GM12878 (cell line): ENCODE measurements around the gene PCGF6. TPM values are rescaled to one million over a fixed set of nuclear protein-coding genes. Genes with fewer than 3 reads are reported as not detected.

Experiments used
- ATAC-seq: fragments of 200-7000 bp; cut with Tn5 transposase; 3 replicates; pipeline ENCODE4 v1.9.1; 2020; ENCODE audit warnings: mild to moderate bottlenecking, moderate library complexity
- BruUV-seq: library from RNA; stranded (reverse); fragments of 400-500 nt; replicated peaks from 2 replicates; lab custom pipeline; 2021; lab: Mats Ljungman, UMichigan
- CTCF ChIA-PET: fragments of 300-600 bp; sonication (Branson Sonifier 250); formaldehyde crosslinking; extraction: SDS; loops from one replicate; lab custom pipeline; 2021; ENCODE audit warnings: inconsistent platforms; lab: Yijun Ruan, JAX
- POLR2A ChIA-PET: fragments of 350-600 bp; formaldehyde crosslinking; extraction: SDS; loops from one replicate; lab custom pipeline; 2021; ENCODE audit warnings: inconsistent platforms; lab: Charles Lee
- RAD21 ChIA-PET: fragments of 300-600 bp; sonication (Branson Sonifier 250); formaldehyde crosslinking; loops from one replicate; lab custom pipeline; 2023; ENCODE audit warnings: antibody characterized with exemption; ENCODE audit not compliant: unreplicated experiment; lab: Charles Lee
- SMC1A ChIA-PET: fragments of 300-600 bp; sonication (Branson Sonifier 250); formaldehyde crosslinking; loops from one replicate; lab custom pipeline; 2023; ENCODE audit not compliant: unreplicated experiment, uncharacterized antibody; lab: Charles Lee
- DNase-seq: peaks from one replicate; pipeline ENCODE4 v3.0.0-alpha.2; 2011; ENCODE audit warnings: low read depth, low spot score
- FAIRE-seq: peaks from 3 replicates; lab custom pipeline; 2011; peaks lifted over from hg19 to GRCh38; lab: Jason Lieb, UNC
- H2AFZ ChIP-seq: 2 replicates; pipeline ENCODE4 v1.6.0; 2011; ENCODE audit warnings: low read depth, low read length, control low read depth; ENCODE audit not compliant: control insufficient read depth
- H3K27ac ChIP-seq: 2 replicates; pipeline ENCODE4 v1.5.1; 2011; ENCODE audit warnings: control low read depth; ENCODE audit not compliant: control insufficient read depth, insufficient read depth
- H3K27me3 ChIP-seq, 2 experiments: replicated peaks in 1 of 2; 2 replicates each; pipeline versions ENCODE4 v1.6.0 to v1.6.1; 2011; ENCODE audit warnings: low read length in 1 of 2; ENCODE audit not compliant: control insufficient read depth in 2 of 2, insufficient read depth in 2 of 2
- H3K36me3 ChIP-seq, 2 experiments: 2 replicates each; pipeline ENCODE4 v1.5.1; 2011; ENCODE audit warnings: low read length in 1 of 2; ENCODE audit not compliant: control insufficient read depth in 2 of 2, insufficient read depth in 2 of 2
- H3K4me1 ChIP-seq: 2 replicates; pipeline ENCODE4 v1.6.1; 2011; ENCODE audit warnings: mild to moderate bottlenecking, low read length, moderate library complexity, mixed read lengths; ENCODE audit not compliant: control insufficient read depth, insufficient read depth
- H3K4me2 ChIP-seq: 2 replicates; pipeline ENCODE4 v1.6.0; 2011; ENCODE audit warnings: control low read depth; ENCODE audit not compliant: control insufficient read depth, insufficient read depth
- H3K4me3 ChIP-seq: fragments of 200-600 bp; sonication (generic); 2 replicates; pipeline ENCODE4 v1.5.1; 2016
- H3K79me2 ChIP-seq: 2 replicates; pipeline ENCODE4 v1.6.0; 2011; ENCODE audit warnings: low read length; ENCODE audit not compliant: control insufficient read depth, insufficient read depth
- H3K9ac ChIP-seq: 2 replicates; pipeline ENCODE4 v1.8.0; 2011; ENCODE audit warnings: low read length, control low read depth, mixed read lengths; ENCODE audit not compliant: control insufficient read depth, insufficient read depth
- H3K9me3 ChIP-seq: replicated peaks from 3 replicates; pipeline ENCODE4 v1.5.1; 2011; ENCODE audit warnings: mild to moderate bottlenecking, low read length; ENCODE audit not compliant: control insufficient read depth, insufficient read depth
- H4K20me1 ChIP-seq: 2 replicates; pipeline ENCODE4 v1.6.0; 2011; ENCODE audit not compliant: control insufficient read depth, insufficient read depth
- CBFB ChIP-seq: IDR thresholded peaks from 2 replicates; pipeline ENCODE4 v1.6.1; 2016; ENCODE audit warnings: antibody characterized with exemption, low read depth
- CREB1 ChIP-seq: IDR thresholded peaks from 2 replicates; pipeline ENCODE4 v1.6.1; 2012; ENCODE audit warnings: low read depth, mild to moderate bottlenecking, inconsistent platforms
- CREM ChIP-seq: IDR thresholded peaks from 2 replicates; pipeline ENCODE4 v1.6.1; 2014; ENCODE audit warnings: antibody characterized with exemption, low read depth
- FOXM1 ChIP-seq: IDR thresholded peaks from 2 replicates; pipeline ENCODE4 v1.6.1; 2012; ENCODE audit warnings: low read depth, mild to moderate bottlenecking, inconsistent platforms, low read length, moderate library complexity
- GABPA ChIP-seq: IDR thresholded peaks from 2 replicates; pipeline ENCODE4 v1.6.1; 2014; ENCODE audit warnings: antibody characterized with exemption, low read depth, mild to moderate bottlenecking, inconsistent platforms
- HDAC6 ChIP-seq: fragments of 200-600 bp; sonication (generic); IDR thresholded peaks from one replicate; pipeline ENCODE4 v1.8.0; 2017; ENCODE audit warnings: antibody characterized with exemption; ENCODE audit not compliant: unreplicated experiment
- JUNB ChIP-seq: IDR thresholded peaks from 2 replicates; pipeline ENCODE4 v1.6.1; 2016; ENCODE audit warnings: antibody characterized with exemption, mild to moderate bottlenecking
- MEF2A ChIP-seq: IDR thresholded peaks from 2 replicates; pipeline ENCODE4 v1.6.1; 2011; ENCODE audit warnings: low read depth, mild to moderate bottlenecking, low read length, moderate library complexity; ENCODE audit not compliant: insufficient read depth
- NFIC ChIP-seq: IDR thresholded peaks from 2 replicates; pipeline ENCODE4 v1.6.1; 2012; ENCODE audit warnings: low read depth, mild to moderate bottlenecking, inconsistent platforms, low read length, moderate library complexity
- POLR2A ChIP-seq: IDR thresholded peaks from 2 replicates; pipeline ENCODE4 v1.6.1; 2011; ENCODE audit warnings: low read depth, mild to moderate bottlenecking, low read length
- RUNX3 ChIP-seq: IDR thresholded peaks from 2 replicates; pipeline ENCODE4 v1.6.1; 2012; ENCODE audit warnings: low read length, inconsistent platforms
- SMAD1 ChIP-seq: fragments of 450-650 bp; IDR thresholded peaks from 2 replicates; pipeline ENCODE4 v1.6.1; 2018; ENCODE audit warnings: mild to moderate bottlenecking, low read depth; ENCODE audit not compliant: partially characterized antibody
- SPI1 ChIP-seq: IDR thresholded peaks from 2 replicates; pipeline ENCODE4 v1.6.1; 2011; ENCODE audit warnings: low read depth, mild to moderate bottlenecking, low read length, moderate library complexity, borderline replicate concordance; ENCODE audit not compliant: insufficient read depth
- STAT1 ChIP-seq: fragments of 450-650 bp; conservative IDR thresholded peaks from 2 replicates; pipeline ENCODE4 v1.6.1; 2014; ENCODE audit warnings: antibody characterized with exemption, mild to moderate bottlenecking
- TAF1 ChIP-seq: IDR thresholded peaks from 2 replicates; pipeline ENCODE4 v1.6.1; 2011; ENCODE audit warnings: mild to moderate bottlenecking, low read depth, low read length, borderline replicate concordance
- WGBS: methylation state at CpG from one replicate; pipeline ENCODE4 v1.1.6; 2016; ENCODE audit warnings: low lambda C conversion rate; ENCODE audit not compliant: insufficient replicate concordance, insufficient coverage; ENCODE audit errors: missing lambda C conversion rate; 5-methylcytosine and 5-hydroxymethylcytosine counted together
- in situ Hi-C: fragments of 300-500 bp; cut with MboI; formaldehyde crosslinking; loops from 9 replicates; pipeline ENCODE4 v1.14.3; 2018; ENCODE audit warnings: mixed read lengths
- intact Hi-C: fragments of 100-400 bp; cut with micrococcal nuclease; formaldehyde crosslinking; loops from one replicate; pipeline ENCODE4 v1.14.2; 2022; ENCODE audit not compliant: unreplicated experiment
- polyA plus RNA-seq, 11 experiments: library from polyadenylated mRNA; depleted of rRNA in 4 of 11; unstranded in 6 of 11; stranded (reverse) in 5 of 11; fragments of >200 nt; fragmentation: Nextera tagmentation in 4 of 11; fragmentation: Illumina TruSeq in 1 of 11; extraction: Ambion mirVana in 4 of 11; extraction: Trizol in 1 of 11; gene quantifications; 1 replicate in 1 of 11; 2 replicates in 10 of 11; pipeline versions ENCODE4 v1.2.1 to v1.2.3, GENCODE V29; 2011 to 2016; ENCODE audit warnings: inconsistent platforms in 2 of 11, missing spikeins in 2 of 11, low read depth in 1 of 11
- total RNA-seq, 4 experiments: library from RNA; depleted of rRNA in 3 of 4; stranded (reverse); fragments of >200 nt in 3 of 4; fragmentation: Illumina TruSeq in 1 of 4; extraction: Trizol in 1 of 4; gene quantifications; 2 replicates each; pipeline versions ENCODE4 v1.2.1 to v1.2.3, GENCODE V29; 2013 to 2021
- TF ChIP-seq, protein P1 (sequence below): fragments of 450-650 bp; IDR thresholded peaks from 2 replicates; pipeline ENCODE4 v1.6.1; 2017; ENCODE audit warnings: low read depth, mild to moderate bottlenecking, moderate library complexity
- TF ChIP-seq, protein P2 (sequence below): IDR thresholded peaks from 2 replicates; pipeline ENCODE4 v1.6.1; 2012; ENCODE audit warnings: low read length, inconsistent platforms
- TF ChIP-seq, protein P3 (sequence below): fragments of 450-650 bp; IDR thresholded peaks from 2 replicates; pipeline ENCODE4 v1.6.1; 2017; ENCODE audit warnings: antibody characterized with exemption, mild to moderate bottlenecking, moderate library complexity

PCGF6 gene
- total and polyA plus RNA-seq, 10 of the 15 experiments (the other 5 are each of a cell fraction or from before 2014, with no cell fraction given): 6.5 to 19.1 (median 12.7) TPM

DNA sequence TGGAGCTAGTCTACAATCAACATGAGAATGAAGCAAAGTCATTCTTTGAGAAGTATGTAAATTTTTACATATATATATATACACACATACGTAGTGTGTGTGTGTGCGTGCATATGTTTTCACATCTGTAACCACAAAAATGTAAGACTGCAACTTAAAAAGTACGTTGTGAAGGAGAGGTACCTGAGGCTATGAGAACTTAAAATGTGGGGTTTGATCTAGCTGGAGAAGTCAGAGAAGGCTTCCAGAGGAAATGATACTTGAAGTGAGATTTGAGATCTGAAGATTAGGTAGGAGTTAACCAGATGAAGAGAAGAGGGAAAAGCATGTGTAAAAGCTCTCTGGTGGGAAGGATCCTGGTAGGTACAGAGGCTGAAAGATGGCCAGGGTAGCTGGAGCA lies 22.6 kb upstream of the PCGF6 start:
- intact Hi-C loops (no loop called here), in situ Hi-C loops (no loop called here)
- Histone ChIP-seq H3K79me2 (peaks cover 24% of the 10 kb centered on the region), H3K36me3 (peaks cover 0 to 3% of the 10 kb centered on the region in 2 experiments; a peak in 1 of 4 replicates), H3K4me1 (peaks cover 20% of the 10 kb centered on the region), H3K9ac (peak overlapping the region; percentile 35; the same call in 1 of the 2 replicates), H3K4me3 (peak overlapping the region; percentile 22; the same call in 1 of the 2 replicates), H3K27ac (peak overlapping the region; percentile 71), H2AFZ (peak overlapping the region; percentile 46), H3K4me2 (peak overlapping the region; percentile 15; the same call in 1 of the 2 replicates), H3K9me3 (no peaks in the 10 kb centered on the region), H4K20me1 (no peaks in the 10 kb centered on the region), H3K27me3 (no peaks in the 10 kb centered on the region)
- ChIA-PET POLR2A (interaction anchor here (0.6 kb wide), 2 partner anchors 17 to 607 kb away, joined by 3 to 4 read pairs; no protein-coding TSS in a partner anchor), SMC1A (interaction anchor here (0.9 to 1.4 kb wide), 2 partner anchors 11 to 24 kb away, joined by 4 to 5 read pairs; no protein-coding TSS in a partner anchor), CTCF (interaction anchor here (0.6 to 1.4 kb wide), 5 partner anchors 11 to 456 kb away, joined by 3 to 5 read pairs (median 4); partner anchors contain the start of genes ATP5MK, CNNM2 and PDCD11), RAD21 (no interaction called here)
- no peak for FAIRE-seq
- TF ChIP-seq, protein P1, sequence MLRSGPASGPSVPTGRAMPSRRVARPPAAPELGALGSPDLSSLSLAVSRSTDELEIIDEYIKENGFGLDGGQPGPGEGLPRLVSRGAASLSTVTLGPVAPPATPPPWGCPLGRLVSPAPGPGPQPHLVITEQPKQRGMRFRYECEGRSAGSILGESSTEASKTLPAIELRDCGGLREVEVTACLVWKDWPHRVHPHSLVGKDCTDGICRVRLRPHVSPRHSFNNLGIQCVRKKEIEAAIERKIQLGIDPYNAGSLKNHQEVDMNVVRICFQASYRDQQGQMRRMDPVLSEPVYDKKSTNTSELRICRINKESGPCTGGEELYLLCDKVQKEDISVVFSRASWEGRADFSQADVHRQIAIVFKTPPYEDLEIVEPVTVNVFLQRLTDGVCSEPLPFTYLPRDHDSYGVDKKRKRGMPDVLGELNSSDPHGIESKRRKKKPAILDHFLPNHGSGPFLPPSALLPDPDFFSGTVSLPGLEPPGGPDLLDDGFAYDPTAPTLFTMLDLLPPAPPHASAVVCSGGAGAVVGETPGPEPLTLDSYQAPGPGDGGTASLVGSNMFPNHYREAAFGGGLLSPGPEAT: no peak
- TF ChIP-seq CREB1 (0 out of 2 replicates have a peak, but pooled peaks have one; percentile 24), GABPA (0 out of 2 replicates have a peak, but pooled peaks have one; percentile 27), POLR2A (no peak), SMAD1 (no peak), FOXM1 (0 out of 2 replicates have a peak, but pooled peaks have one; percentile 44), CBFB (0 out of 2 replicates have a peak, but pooled peaks have one; percentile 19), HDAC6 (no peak), TAF1 (no peak), CREM (peak; percentile 43; the same call in 1 of the 2 replicates), RUNX3 (peak; percentile 89), MEF2A (0 out of 2 replicates have a peak, but pooled peaks have one; percentile 50), JUNB (peak; percentile 57; the same call in 1 of the 2 replicates), STAT1 (no peak), NFIC (peak; percentile 67), SPI1 (peak; percentile 17; the same call in 1 of the 2 replicates)
- TF ChIP-seq, protein P2, sequence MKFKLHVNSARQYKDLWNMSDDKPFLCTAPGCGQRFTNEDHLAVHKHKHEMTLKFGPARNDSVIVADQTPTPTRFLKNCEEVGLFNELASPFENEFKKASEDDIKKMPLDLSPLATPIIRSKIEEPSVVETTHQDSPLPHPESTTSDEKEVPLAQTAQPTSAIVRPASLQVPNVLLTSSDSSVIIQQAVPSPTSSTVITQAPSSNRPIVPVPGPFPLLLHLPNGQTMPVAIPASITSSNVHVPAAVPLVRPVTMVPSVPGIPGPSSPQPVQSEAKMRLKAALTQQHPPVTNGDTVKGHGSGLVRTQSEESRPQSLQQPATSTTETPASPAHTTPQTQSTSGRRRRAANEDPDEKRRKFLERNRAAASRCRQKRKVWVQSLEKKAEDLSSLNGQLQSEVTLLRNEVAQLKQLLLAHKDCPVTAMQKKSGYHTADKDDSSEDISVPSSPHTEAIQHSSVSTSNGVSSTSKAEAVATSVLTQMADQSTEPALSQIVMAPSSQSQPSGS: peak; percentile 66
- TF ChIP-seq, protein P3, sequence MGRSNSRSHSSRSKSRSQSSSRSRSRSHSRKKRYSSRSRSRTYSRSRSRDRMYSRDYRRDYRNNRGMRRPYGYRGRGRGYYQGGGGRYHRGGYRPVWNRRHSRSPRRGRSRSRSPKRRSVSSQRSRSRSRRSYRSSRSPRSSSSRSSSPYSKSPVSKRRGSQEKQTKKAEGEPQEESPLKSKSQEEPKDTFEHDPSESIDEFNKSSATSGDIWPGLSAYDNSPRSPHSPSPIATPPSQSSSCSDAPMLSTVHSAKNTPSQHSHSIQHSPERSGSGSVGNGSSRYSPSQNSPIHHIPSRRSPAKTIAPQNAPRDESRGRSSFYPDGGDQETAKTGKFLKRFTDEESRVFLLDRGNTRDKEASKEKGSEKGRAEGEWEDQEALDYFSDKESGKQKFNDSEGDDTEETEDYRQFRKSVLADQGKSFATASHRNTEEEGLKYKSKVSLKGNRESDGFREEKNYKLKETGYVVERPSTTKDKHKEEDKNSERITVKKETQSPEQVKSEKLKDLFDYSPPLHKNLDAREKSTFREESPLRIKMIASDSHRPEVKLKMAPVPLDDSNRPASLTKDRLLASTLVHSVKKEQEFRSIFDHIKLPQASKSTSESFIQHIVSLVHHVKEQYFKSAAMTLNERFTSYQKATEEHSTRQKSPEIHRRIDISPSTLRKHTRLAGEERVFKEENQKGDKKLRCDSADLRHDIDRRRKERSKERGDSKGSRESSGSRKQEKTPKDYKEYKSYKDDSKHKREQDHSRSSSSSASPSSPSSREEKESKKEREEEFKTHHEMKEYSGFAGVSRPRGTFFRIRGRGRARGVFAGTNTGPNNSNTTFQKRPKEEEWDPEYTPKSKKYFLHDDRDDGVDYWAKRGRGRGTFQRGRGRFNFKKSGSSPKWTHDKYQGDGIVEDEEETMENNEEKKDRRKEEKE: no peak
- DNase-seq: no peak
- ATAC-seq: peak; percentile 57
- no TSS peak for BruUV-seq
- 0% methylated on average over 3 of the region's 3 CpGs for WGBS
